AG04450 (cell line): ENCODE results near the gene CCDC157. TPM values are rescaled to one million over a fixed set of nuclear protein-coding genes. Genes with fewer than 3 reads are reported as not detected.

ENCODE experiments used
- CTCF ChIA-PET: fragments of 300-600, 350-600 bp; formaldehyde crosslinking; extraction: SDS; loops from one replicate; lab custom pipeline; 2022; ENCODE audit warnings: antibody characterized with exemption, inconsistent platforms; lab: Charles Lee
- POLR2A ChIA-PET: fragments of 350-600 bp; formaldehyde crosslinking; extraction: SDS; loops from one replicate; lab custom pipeline; 2021; ENCODE audit warnings: antibody characterized with exemption, inconsistent platforms; lab: Yijun Ruan, JAX
- DNase-seq: peaks from one replicate; pipeline ENCODE4 v3.0.0-alpha.2; 2011; ENCODE audit warnings: low read depth, low spot score
- H3K27ac ChIP-seq: one replicate; pipeline ENCODE4 v1.5.1; 2012; ENCODE audit warnings: low read depth, low read length, control low read depth
- H3K27me3 ChIP-seq: one replicate; pipeline ENCODE4 v1.6.0; 2012; ENCODE audit warnings: low read length; ENCODE audit not compliant: control insufficient read depth, insufficient read depth
- H3K4me3 ChIP-seq: 2 replicates; pipeline ENCODE4 v1.5.1; 2011; ENCODE audit warnings: mild to moderate bottlenecking, low read depth, low read length, control low read depth
- H3K9me3 ChIP-seq: 2 replicates; pipeline ENCODE4 v1.5.1; 2012; ENCODE audit warnings: low read length; ENCODE audit not compliant: control insufficient read depth, insufficient read depth
- CTCF ChIP-seq: IDR thresholded peaks from 2 replicates; pipeline ENCODE4 v1.5.1; 2011; ENCODE audit warnings: low read depth, low read length, control low read depth, inconsistent platforms
- polyA plus RNA-seq: library from polyadenylated mRNA; depleted of rRNA; stranded (reverse); fragments of >200 nt; gene quantifications from 2 replicates; pipeline ENCODE4 v1.2.3, GENCODE V29; 2011

Gene CCDC157
- polyA plus RNA-seq, 1 experiment = 1.6 TPM

- peak overlapping the region; percentile 63 for H3K27ac ChIP-seq
- CTCF ChIA-PET = interaction anchor here (0.6 kb wide), 1 partner anchor 157 kb away, joined by 4 read pairs; no protein-coding TSS in a partner anchor
- TF ChIP-seq CTCF = no peak
- peak; percentile 65 for DNase-seq
- H3K9me3 ChIP-seq = no peaks in the 10 kb centered on the region
- no peaks in the 10 kb centered on the region for H3K27me3 ChIP-seq
- no peak overlapping the region for H3K4me3 ChIP-seq
- POLR2A ChIA-PET = interaction anchor here (1.6 kb wide), 1 partner anchor 15 kb away, joined by 5 read pairs; no protein-coding TSS in a partner anchor
Observed at GRCh38 chr22:30420347-30421125, 63.7 kb downstream of the CCDC157 start.

- no peak for DNase-seq
- Histone ChIP-seq H3K4me3 (peak overlapping the region; percentile 61; the same call in 1 of the 2 replicates), H3K9me3 (peaks cover under 1% of the 10 kb centered on the region; the same call in 1 of the 2 replicates), H3K27me3 (no peaks in the 10 kb centered on the region), H3K27ac (peak overlapping the region; percentile 99)
- no peak for TF ChIP-seq CTCF
- CTCF ChIA-PET = interaction anchor here (0.6 kb wide), 1 partner anchor 26 kb away, joined by 3 read pairs; no protein-coding TSS in a partner anchor
- POLR2A ChIA-PET = interaction anchor here (2.9 kb wide), 1 partner anchor 24 kb away, joined by 18 read pairs; the partner anchor contains the start of gene SEC14L2
Observed at GRCh38 chr22:30421695-30422480, 65.1 kb downstream of the CCDC157 start.

- no peak for TF ChIP-seq CTCF
- no peaks in the 10 kb centered on the region for H3K27me3 ChIP-seq
- H3K4me3 ChIP-seq = peak overlapping the region; percentile 61
- POLR2A ChIA-PET = interaction anchor here (0.6 to 2.9 kb wide), 6 partner anchors 15 to 186 kb away, joined by 3 to 18 read pairs (median 4); partner anchors contain the start of genes CCDC157, SEC14L2, SF3A1 and TCN2
- CTCF ChIA-PET = interaction anchor here (0.5 to 2.7 kb wide), 3 partner anchors 9 to 185 kb away, joined by 3 to 11 read pairs (median 5); partner anchors contain the start of gene TCN2
- peak; percentile 73 for DNase-seq
- peak overlapping the region; percentile 99 for H3K27ac ChIP-seq
- H3K9me3 ChIP-seq = peaks cover 4% of the 10 kb centered on the region; the same call in 1 of the 2 replicates
Observed at GRCh38 chr22:30422481-30423300, 65.9 kb downstream of the CCDC157 start.

- Histone ChIP-seq H3K27me3 (no peaks in the 10 kb centered on the region), H3K27ac (peak overlapping the region; percentile 99), H3K9me3 (peaks cover 4% of the 10 kb centered on the region; the same call in 1 of the 2 replicates), H3K4me3 (peak overlapping the region; percentile 61)
- peak; percentile 17; the same call in 1 of the 2 replicates for TF ChIP-seq CTCF
- CTCF ChIA-PET = interaction anchor here (0.5 to 2.7 kb wide), 8 partner anchors 10 to 184 kb away, joined by 3 to 11 read pairs (median 5); partner anchors contain the start of gene TCN2
- no peak for DNase-seq
- POLR2A ChIA-PET = interaction anchor here (0.6 to 2.9 kb wide), 8 partner anchors 15 to 212 kb away, joined by 3 to 18 read pairs (median 4); partner anchors contain the start of genes CCDC157, SEC14L2, SF3A1 and SLC35E4
Observed at GRCh38 chr22:30423301-30423958, 66.6 kb downstream of the CCDC157 start.
